Stimulated activated CD4-positive, alpha-beta T cell treated with anti-CD3 and anti-CD28 coated beads, Interleukin-4, amount 100 ng/mL, for 48 hours (primary cell): ENCODE results near the gene NID1.
"Not testable (repeated sequence)": the region's sequence is repeated elsewhere in the genome, so short reads cannot be mapped to it uniquely, and the experiment has no call there.

Experiments used
- DNase-seq, 2 donors: peaks; one replicate each; pipeline ENCODE4 v3.0.0-alpha.2; 2020; ENCODE audit warnings: low read depth in 2 of 2

The NID1 gene

DNA sequence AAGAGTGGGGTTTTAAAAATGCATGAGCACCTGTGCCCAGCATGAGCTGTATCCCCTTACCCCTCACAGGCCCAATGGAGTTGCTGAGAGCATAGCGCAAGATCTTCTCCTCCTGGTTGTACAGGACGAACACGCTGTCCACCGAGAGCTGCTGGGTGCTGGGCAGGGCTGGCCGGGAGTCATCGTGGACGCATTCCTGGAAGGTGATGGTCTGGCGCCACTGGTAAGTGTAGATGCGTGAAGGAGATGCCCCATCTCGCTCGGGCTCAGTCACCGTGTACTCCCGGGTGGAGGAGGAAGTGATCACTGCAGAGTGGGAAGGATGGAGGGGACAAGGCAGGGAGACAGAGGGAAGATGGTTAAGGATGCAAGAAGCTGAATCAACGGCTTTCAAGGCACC is 39.1 kb downstream of the NID1 start:
- no peak for DNase-seq

DNA sequence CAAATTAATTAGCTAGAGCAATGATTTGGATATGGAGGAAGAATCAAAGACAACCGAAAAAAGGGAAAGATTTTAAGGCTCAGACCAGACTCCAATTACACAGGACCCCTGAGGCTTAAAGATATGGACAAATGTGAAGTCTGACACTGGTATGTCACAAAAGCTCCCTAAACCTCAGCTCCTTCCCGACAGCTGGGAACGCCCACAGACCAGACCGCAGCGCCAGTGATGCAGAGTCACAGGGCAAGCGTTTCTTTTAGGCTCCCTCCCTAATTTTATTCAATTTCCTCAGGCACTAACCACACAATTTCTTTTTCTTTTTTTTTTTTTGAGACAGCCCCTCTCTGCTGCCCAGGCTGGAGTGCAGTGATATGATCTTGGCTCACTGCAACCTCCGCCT is 40.2 kb downstream of the NID1 start:
- DNase-seq: no peak

DNA sequence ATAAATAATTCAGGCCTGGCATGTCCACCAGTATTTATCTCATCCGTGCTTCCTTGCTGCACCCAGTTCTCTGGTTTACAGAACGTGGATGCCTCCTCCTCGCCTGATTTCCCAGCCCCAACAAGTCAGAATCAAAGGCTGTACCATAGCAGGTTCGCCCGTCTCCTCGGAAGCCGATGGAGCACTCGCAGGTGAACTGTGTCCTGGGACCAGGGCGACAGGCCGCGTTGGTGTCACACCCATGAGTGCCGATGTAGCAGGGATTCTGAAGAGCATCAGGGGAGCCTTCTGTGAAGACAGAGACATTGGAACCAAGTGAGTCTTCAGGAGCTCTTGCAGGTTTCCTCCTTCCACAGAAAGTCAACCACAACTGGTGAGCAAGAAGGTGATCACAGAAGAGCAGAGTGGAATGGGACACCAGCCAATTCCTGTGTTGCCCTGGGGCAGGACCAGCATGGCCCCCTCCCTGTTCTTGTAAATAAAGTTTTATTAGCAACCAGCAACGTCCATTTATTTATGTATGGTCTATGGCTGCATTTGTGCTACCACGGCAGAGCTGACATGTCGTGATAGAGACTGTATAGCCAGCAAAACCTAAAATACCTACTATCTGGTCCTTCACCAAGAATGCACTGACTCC is 40.8 kb downstream of the NID1 start:
- no peak for DNase-seq

DNA sequence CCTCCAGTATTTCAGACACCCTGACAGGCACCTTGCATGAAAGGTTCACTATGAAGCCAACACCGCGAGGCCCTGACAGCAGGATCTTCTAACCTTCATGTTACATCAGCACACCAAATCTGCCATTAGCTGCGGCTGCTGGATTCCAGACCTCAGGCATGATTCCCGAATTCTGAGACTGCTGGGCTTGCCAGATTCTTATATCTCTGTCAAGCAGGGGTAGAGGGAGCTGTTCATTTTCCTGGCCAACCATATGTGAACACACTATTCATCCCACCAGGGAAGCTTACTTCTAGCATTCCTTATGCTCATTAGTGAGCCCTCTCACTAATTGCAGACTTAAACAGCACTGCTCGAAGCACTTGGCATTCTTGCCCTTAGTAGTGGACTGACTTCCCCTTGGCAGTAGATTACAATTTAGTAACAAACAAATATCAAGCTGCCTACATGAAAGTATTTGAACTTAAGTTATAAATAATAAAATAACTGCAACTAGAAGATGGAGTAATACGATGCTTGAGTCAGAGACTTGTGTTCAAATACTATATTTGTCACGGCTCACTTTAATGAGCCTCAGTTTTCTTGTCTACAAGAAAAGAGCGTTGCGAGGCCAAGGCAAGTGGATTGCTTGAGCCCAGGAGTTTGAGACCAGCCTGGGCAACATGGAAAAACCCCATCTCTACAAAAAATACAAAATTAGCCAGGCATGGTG is 43.3 kb downstream of the NID1 start:
- no peak for DNase-seq

DNA sequence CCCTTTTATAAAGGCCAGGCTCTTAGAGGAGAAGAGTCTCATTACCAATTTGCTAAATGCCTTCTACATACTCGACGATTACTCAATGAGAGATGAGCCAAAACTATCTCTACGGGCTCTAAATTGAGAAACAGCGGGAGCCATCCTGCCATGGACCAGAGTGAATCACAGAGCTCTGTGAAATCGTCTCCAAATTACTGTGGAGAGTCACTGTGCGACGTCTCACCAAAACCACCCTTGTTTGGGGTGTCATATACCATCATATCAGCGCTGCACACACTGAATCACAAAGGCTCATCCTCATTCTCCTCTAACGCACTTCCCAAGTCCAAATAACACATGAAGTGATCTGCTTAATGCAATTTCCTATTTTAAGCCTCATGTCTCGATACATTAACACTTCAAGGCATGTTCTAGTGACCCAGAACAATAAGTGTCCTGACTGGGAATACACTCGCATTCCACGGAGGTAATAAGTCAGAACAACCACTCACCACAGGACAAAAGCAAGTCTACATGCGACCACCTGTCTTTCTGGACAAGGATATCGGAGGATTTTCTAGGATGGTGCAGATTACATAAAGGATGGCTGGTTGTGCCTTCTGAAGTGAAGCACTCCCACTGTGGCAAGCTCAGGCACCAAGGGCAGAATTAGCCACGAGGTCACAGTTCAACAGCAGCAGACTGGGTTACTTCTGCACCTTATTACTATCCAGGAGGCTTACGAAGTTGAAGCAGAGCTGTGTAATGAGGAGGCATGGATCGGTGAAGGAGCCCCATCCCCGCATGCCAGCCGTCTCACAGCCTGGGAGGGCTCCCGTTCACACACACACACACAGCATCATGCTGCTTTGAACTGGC is 44.3 kb downstream of the NID1 start:
- no peak for DNase-seq

DNA sequence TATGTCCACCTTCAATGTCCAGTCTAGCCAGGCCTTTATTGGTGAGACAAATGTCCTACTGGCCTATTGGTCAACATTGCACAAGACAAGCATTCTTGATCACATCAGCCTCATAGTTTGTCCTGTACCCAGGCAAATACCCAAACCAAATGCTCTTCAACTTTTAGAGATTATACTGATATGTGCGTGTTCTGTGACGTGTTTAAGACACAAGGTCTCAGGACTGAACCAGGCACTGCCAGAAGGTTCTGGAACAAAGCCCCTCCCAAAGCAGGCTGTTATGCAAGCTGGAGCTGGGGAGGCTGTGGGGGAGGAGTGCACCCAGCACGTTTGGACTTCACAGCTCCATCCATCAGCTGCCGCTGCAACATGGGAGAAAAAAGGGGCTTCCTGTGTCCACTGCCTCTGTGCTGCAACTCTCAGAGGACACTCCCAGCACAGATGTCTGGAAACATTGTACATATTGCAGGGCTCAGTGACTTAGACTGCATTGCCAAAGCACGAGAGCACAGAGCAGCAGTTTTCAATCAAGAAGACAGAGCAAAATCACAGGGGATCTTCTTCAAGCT is 45.9 kb downstream of the NID1 start:
- DNase-seq: no peak

DNA sequence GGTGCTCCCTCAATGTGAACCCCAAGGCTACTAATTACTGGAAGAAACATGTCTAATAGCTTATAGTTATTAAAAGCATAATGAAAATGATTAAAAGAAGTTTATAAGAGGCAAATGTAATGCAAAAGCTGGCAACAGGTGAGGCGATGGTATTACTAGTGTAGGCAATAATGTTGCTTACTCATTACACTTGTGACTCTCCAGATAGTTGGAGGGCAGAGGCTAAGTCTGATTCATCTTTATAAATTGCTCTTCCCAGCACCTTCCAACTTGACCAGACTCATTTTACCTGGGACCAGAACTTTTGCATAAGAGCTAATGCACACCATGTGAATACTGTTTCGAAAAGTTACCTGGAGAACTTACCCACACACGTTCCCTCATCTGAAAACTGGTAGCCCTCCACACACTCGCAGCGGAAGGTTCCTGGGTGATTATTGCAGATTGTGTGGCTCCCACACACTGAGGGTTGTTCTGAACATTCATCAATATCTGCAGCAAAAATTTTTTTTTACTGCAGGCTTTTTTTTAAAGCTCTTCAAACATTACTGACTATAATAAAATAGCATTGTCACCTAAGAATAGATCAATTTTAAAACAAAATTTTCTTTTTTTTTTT is 48.0 kb downstream of the NID1 start:
- no peak for DNase-seq

DNA sequence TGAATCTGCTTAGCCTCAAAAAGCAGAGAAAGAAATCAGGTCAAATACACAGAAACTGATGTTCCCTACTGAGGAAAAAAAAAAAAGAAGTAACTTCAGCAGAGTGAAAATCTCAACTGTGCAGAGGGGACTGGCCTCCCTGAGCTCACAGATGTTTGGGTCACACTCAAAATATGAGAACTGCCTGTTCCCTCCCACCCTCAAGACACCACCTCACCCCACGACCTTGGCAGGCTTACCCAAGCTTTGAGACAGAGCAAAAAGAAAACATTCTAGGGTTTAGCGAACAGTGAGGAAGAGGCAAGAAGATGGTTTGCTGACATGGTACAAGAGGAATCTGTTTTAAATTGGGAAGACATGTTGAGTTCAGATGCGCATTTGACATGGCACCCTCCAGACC is 48.8 kb downstream of the NID1 start:
- DNase-seq: no peak

DNA sequence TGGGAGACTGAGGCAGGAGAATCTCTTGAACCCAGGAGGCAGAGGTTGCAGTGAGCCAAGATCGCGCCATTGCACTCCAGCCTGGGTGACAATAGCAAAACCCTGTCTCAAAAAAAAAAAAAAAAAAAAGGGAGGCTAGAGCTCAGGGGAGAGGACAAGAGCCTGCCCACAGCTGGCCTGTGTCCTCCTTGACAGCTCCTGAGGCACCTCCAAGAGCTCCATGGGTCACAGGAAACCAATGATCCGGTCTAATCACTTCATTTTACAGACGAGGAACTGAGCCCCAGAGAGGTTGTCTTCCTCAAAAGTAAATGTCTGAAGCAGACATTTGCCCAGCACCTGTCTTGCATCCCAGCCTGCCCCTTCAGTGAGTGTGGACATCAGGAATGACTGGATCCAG is 49.4 kb downstream of the NID1 start:
- no peak for DNase-seq

DNA sequence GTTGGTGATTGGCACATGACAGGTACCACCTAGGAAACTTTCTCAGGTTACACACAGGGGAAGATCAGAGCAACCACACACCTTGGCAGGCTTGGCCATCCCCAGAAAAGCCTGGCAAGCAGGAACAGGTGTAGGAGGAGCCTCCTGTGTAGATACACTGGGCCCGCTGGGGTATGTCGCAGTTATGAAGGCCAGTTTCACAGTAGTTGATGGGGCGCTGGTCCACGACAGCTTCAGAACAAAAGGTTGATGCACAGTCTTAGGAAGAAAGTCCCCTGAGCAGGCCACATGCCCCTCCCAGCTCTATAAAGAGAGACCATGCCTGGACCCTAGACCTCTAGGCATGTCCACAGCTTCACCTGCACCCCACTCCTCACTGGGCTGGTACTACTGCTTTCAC is 51.6 kb downstream of the NID1 start:
- DNase-seq: no peak

DNA sequence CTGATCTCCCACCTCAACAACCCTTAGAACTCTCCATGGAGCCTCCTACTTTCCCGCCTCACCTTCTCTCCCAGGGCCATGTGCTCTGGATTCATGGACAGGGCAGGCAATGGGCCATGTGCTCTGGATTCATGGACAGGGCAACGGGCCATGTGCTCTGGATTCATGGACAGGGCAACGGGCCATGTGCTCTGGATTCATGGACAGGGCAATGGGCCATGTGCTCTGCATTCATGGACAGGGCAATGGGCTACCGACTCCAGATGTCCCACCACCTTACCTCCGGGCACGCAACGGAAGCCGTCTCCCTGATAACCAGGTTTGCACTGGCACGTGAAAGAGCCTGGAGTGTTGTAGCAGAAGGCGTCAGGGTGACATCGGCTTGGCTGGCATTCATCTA is 53.2 kb downstream of the NID1 start:
- DNase-seq: no peak

DNA sequence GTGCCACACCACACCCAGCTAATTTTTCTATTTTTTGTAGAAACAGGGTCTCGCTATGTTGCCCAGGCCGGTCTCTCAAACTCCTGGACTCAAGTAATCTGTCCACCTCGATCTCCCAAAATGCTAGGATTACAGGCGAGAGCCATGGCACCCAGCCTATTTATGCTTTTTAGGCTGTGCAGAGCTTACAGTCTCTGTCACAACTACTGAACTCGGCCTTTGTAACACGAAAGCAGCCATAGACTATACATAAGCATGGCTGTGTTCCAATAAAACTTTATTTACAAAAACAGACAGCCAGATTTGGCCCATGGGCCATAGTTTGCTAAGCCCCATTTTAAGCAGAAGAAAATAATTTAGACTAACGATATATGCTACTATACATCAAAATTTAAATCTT is 54.4 kb downstream of the NID1 start:
- no peak for DNase-seq

DNA sequence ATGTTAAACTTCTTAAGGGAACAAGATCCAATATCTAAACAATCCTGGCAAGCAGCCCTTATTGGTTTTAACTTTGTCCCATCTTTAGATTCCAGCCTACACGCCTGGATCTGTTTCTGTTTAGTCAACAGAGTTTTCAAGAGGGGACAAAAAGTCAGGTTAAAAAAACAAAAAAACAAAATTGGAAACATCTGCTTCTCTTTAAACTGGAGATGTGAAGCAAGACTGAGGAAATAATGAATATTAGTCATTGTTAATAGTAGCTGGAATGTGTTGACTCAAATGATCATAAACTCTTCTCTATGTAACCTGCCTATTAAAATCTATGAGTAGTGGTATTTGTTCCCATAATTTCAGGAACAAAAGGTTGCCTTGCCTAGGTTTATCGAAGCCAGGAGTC is 55.0 kb downstream of the NID1 start:
- no peak for DNase-seq

DNA sequence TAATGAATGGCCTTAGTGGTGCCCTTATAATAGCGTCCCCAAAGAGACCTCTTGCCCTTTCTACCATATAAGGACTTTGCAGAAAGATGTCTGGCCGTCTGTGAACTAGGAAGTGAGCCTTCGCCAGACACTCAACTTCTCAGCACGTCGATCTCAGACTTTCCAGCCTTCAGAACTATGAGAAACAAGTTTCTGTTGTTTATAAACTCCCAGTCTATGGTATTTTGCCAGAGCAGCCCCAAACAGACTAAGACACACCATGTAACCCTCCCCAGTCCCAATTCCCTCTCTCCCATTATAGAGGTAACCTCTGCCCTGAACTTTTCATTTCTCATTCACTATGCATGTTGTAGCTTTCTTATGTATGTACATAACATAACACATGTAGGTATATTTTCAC is 55.7 kb downstream of the NID1 start:
- no peak for DNase-seq

DNA sequence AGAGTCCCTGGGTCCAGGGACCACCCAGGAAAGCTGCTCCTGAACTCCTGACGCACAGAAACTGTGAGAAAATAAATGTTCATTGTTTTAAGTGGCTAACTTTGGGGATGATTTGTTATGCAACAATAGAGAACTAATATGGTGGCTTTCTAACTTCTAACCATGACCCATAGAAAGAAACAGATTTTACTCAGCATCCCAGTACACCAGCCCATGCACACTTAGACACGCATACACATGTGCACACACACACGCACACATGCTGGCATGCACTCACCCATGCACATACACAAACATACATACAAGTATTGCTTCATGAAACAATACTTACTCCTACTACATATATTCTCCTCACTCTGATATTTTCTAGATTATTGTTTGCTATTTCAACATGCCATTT is 57.1 kb downstream of the NID1 start:
- DNase-seq: no peak

DNA sequence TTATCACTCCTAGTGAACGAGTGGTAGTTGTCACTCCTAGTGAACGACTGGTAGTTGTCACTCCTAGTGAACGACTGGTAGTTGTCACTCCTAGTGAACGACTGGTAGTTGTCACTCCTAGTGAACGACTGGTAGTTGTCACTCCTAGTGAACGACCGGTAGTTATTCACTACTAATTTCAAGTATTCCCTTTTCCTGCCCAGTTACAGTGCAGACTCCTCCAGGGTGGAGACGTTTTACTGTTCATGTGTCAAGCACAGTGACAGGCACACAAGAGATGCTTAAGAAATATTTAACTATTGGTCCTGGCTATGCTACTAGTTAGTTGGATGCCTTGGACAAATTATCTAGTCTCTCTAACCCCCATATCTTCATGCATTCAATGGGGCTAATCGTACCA is 61.8 kb downstream of the NID1 start:
- not testable (repeated sequence) for DNase-seq

DNA sequence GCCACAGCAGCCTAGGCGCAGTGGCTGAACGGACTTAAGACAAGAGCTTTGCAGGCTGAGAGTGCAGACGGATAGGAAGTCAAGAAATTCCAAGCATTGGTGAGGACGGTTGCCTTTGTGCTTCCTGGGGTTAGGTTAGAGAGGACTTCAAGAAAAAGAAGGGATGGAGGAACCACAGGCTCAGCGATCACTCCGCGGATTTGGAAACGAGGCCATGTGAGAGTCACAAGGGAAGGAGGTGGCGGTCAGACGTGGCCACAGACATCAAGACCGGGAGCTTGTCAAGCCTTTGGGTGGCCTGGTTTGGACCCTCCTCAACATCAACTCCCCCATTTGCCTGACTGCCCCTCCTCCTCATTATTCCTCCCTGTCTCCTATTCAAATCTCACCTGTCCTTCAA is 62.3 kb downstream of the NID1 start:
- DNase-seq: no peak

DNA sequence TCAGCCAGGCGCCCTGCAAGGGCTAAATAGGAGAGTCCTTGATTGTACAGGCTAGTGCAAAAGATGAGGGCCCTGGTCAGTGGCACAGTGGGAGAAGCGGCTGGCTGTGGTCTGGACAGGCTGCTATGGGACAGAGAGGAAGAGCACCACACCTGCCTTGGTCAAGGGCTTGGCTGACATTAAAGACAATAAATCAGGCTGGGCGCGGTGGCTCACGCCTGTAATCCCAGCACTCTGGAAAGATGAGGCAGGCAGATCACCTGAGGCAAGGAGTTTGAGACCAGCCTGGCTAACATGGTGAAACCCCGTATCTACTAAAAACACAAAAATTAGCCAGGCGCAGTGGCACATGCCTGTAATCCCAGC is 62.9 kb downstream of the NID1 start:
- no peak for DNase-seq

DNA sequence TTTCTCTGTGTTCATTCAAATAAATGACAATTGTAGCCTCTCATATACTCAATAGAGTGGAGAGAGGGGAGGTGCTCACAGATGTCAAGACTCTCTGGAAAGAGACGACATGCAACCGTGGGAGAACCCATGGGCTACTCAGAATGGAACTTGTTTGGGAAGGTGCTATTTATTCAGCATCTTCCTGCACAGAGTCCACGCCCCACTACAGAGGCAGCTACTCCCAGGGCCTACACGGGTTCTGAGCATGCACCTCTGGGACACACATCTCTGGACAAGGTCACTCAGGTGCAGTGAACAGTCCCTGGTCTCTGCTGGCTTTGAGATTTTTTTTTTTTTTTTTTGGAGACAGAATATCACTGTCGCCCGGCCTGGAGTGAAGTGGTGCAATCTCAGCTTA is 64.1 kb downstream of the NID1 start:
- no peak for DNase-seq

DNA sequence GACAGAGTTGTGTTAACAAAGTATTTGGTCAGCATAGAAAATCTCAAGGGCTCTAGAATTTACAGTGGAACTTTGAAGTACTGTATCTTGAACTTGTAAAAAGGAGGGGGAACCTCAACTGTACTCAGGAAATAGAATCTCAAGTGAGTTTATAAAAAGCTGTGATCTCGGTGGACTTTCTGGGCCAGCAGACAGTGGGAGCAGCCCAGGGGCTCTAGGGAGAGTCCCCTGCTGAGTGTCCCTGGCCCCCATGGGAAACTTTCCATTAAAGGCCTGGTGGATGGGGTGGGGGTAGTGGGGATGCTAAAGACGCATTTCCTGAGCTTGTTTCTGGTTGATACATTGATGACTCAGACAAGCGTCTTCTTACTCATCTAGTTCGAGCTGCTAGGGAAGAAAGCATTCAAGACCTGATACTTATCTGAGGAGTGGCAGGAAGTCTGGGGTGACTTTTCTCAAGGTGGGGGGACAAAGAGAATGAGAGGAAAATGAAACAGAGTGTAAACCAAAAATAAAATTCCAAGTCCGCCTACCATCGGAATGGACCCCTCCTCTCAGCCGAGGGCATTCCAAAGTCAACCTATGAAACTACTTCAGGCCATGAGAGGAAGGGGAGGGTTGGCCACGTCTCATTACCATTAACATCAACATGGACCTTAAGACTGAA is 65.5 kb downstream of the NID1 start:
- DNase-seq: peak; percentile 35 to 56

DNA sequence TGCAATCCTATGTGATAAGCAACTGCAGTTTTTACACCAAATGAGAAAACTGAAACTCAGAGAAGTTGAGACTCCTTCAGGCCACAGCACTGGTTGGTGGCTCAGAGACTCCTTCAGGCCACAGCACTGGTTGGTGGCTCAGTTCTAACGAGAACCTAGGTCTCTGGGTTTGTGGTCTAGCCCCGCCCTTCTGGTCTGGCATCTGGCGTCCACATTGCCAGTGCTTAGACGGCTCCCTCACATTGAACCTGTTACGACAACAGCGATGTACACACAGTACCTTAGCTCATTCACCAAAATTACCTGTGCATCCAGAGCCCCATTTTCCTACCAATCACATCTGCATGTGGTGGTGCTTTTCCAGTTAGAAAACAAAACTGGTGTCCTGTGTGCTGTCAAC is 66.1 kb downstream of the NID1 start:
- DNase-seq: peak; percentile 20 to 47

DNA sequence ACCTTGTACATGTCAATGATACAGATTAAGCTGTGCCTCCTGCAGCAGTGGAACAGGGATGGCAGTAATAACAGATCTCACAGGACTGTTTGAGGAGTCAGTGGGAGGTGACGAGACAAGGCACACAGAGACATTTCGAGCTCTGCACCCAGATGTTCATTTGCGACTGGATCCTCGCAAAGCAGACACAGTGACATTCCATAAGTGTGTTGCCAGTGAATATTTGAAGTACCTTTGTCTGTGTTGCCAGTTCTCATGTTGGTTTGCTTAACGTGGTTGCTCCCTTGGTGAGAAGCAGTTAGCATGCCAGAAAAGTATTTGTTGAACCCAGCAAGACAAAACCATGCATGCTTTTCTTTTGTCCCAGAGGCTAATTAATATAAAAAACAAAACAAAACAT is 67.0 kb downstream of the NID1 start:
- no peak for DNase-seq
